PC-3 (cell line): ENCODE results near the gene MYO10.

Source experiments
- CTCF ChIP-seq: fragments of 300-600 bp; sonication (generic); conservative IDR thresholded peaks from 2 replicates; pipeline ENCODE4 v1.5.1; 2017; ENCODE audit warnings: antibody characterized with exemption, low read depth, mild to moderate bottlenecking, low read length
- EZH2 ChIP-seq: fragments of 300-600 bp; sonication (generic); IDR thresholded peaks from one replicate; pipeline ENCODE4 v1.6.1; 2017; ENCODE audit warnings: antibody characterized with exemption, mild to moderate bottlenecking, low read length; ENCODE audit not compliant: unreplicated experiment
- EZH2phosphoT487 ChIP-seq: fragments of 300-600 bp; sonication (generic); IDR thresholded peaks from 2 replicates; pipeline ENCODE4 v1.6.1; 2018; ENCODE audit warnings: mild to moderate bottlenecking, antibody characterized with exemption, low read length, borderline replicate concordance

- TF ChIP-seq EZH2 = no peak
- TF ChIP-seq CTCF = no peak
- no peak for TF ChIP-seq EZH2phosphoT487
These were observed 120.7 kb downstream of the MYO10 start for GRCh38 chr5:16815432-16815831.
